Stimulated activated CD4-positive, alpha-beta T cell treated with anti-CD3 and anti-CD28 coated beads, TNF-alpha, amount 100 ng/mL, for 24 hours (primary cell): Measurements from ENCODE around the gene NT5DC2.

Experiments used
- DNase-seq, 3 experiments: peaks; one replicate each; pipeline ENCODE4 v3.0.0-alpha.2; 2020; ENCODE audit warnings: low read depth in 3 of 3

NT5DC2 gene

GRCh38 chr3:52524752-52525679 lies 8.6 kb downstream of the NT5DC2 start:
- DNase-seq: no peak

- DNase-seq: no peak
These were observed 9.4 kb downstream of the NT5DC2 start for GRCh38 chr3:52524258-52524751.

- DNase-seq: no peak
These were observed 10.0 kb downstream of the NT5DC2 start for GRCh38 chr3:52523386-52524257.

GRCh38 chr3:52522651-52523251 lies 10.9 kb downstream of the NT5DC2 start:
- DNase-seq: no peak

GRCh38 chr3:52521881-52522650 lies 11.6 kb downstream of the NT5DC2 start:
- DNase-seq: no peak

- DNase-seq: no peak
These were observed 12.2 kb downstream of the NT5DC2 start for GRCh38 chr3:52521488-52521824.

- no peak for DNase-seq
These were observed 12.8 kb downstream of the NT5DC2 start for GRCh38 chr3:52520716-52521487.

GRCh38 chr3:52520141-52520667 lies 13.5 kb downstream of the NT5DC2 start:
- DNase-seq: no peak

GRCh38 chr3:52519445-52520140 lies 14.1 kb downstream of the NT5DC2 start:
- DNase-seq: no peak

- DNase-seq: no peak
These were observed 14.8 kb downstream of the NT5DC2 start for GRCh38 chr3:52518723-52519444.

- DNase-seq: no peak
These were observed 15.6 kb downstream of the NT5DC2 start for GRCh38 chr3:52517796-52518722.

- no peak for DNase-seq
These were observed 17.0 kb downstream of the NT5DC2 start for GRCh38 chr3:52516509-52517195.

GRCh38 chr3:52515192-52515591 lies 18.5 kb downstream of the NT5DC2 start:
- DNase-seq: no peak

- DNase-seq: no peak
These were observed 19.1 kb downstream of the NT5DC2 start for GRCh38 chr3:52514576-52514975.

GRCh38 chr3:52513281-52513680 lies 20.4 kb downstream of the NT5DC2 start:
- DNase-seq: no peak

- no peak for DNase-seq
These were observed 20.9 kb downstream of the NT5DC2 start for GRCh38 chr3:52512727-52513126.

- DNase-seq: no peak
These were observed 21.6 kb downstream of the NT5DC2 start for GRCh38 chr3:52512105-52512504.
